ENCODE results near the gene NEK9.

Gene NEK9

GRCh38 chr14:75063491-75064204, 63.2 kb downstream of the NEK9 start, which contains the start of gene ACYP1:
Gene ACYP1, minus strand, starts transcription at chr14:75064024. Its CDS starts 471 bp downstream, at chr14:75063553.
- peak; percentile 94 for DNase-seq (ENCODE audit: low read depth)
- TF ChIP-seq, protein P1, sequence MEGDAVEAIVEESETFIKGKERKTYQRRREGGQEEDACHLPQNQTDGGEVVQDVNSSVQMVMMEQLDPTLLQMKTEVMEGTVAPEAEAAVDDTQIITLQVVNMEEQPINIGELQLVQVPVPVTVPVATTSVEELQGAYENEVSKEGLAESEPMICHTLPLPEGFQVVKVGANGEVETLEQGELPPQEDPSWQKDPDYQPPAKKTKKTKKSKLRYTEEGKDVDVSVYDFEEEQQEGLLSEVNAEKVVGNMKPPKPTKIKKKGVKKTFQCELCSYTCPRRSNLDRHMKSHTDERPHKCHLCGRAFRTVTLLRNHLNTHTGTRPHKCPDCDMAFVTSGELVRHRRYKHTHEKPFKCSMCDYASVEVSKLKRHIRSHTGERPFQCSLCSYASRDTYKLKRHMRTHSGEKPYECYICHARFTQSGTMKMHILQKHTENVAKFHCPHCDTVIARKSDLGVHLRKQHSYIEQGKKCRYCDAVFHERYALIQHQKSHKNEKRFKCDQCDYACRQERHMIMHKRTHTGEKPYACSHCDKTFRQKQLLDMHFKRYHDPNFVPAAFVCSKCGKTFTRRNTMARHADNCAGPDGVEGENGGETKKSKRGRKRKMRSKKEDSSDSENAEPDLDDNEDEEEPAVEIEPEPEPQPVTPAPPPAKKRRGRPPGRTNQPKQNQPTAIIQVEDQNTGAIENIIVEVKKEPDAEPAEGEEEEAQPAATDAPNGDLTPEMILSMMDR (IDR thresholded peaks at IDR 0.05; ENCODE audit: insufficient read depth, low read depth, low read length, missing control alignments): no peak
- H3K4me3 ChIP-seq (ENCODE audit: low read depth, low read length): peak within 1 kb of the TSS; percentile 93

- DNase-seq (ENCODE audit: low read depth): peak; percentile 12
- peak overlapping the region; percentile 93 for H3K4me3 ChIP-seq (ENCODE audit: low read depth, low read length)
- TF ChIP-seq, protein P1 (IDR thresholded peaks at IDR 0.05; ENCODE audit: insufficient read depth, low read depth, low read length, missing control alignments): no peak
These were observed 63.8 kb downstream of the NEK9 start for GRCh38 chr14:75063013-75063412.

DNA sequence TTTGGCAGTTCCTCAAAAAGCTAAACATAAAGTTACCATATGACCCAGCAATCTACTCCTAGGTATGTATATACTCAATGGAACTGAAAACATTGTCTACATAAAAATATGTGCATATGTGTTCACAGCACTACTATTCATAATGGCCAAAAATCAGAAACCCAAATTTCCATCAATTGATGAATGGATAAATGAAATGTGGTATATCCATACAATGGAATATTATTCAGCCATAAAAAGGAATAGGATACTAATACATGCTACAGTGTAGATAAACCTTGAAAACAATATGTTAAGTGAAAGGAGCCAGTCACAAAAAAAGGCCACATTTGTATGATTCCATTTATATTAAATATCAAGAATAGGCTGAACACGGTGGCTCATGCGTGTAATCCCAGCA, 66.4 kb downstream of the NEK9 start:
- TF ChIP-seq, protein P1 (IDR thresholded peaks at IDR 0.05; ENCODE audit: insufficient read depth, low read depth, low read length, missing control alignments): no peak
- no peak for DNase-seq (ENCODE audit: low read depth)
- H3K4me3 ChIP-seq (ENCODE audit: low read depth, low read length): no peak overlapping the region

DNA sequence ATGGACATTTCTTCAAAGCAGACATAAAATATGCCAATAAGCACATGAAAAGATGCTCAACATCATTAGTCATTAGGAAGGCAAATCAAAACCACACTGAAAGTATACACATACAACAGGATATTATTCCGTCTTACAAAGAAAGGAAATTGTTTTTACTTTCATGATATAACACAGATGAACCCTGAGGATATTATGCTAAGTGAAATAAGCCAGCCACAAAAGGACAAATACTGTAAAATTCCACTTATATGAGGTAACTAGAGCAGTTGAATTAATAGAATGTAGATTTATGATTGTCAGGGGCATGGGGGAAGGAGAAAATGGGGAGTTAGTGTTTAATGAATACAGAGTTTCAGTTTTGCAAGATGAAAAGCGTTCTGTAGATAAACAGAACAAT, 67.2 kb downstream of the NEK9 start:
- H3K4me3 ChIP-seq (ENCODE audit: low read depth, low read length): no peak overlapping the region
- TF ChIP-seq, protein P1 (IDR thresholded peaks at IDR 0.05; ENCODE audit: insufficient read depth, low read depth, low read length, missing control alignments): no peak
- DNase-seq (ENCODE audit: low read depth): no peak

DNA sequence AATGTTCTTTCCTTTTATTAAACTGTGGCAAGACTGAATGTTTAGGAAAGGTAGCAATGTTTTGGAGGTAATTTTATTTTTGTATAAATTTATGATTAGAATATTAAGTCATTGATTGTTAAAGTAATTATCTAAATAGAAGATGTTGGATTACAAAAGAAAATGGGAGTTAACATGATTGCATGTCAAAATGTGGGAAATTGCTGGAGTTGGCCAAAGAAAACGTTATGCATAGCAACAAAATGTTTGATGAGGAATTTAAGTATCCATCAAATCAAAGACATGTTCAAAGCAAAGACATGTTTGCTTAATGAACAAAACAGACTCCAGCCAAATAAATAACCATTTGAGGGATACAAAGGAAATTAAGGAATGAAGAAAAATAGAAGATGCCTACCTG, 72.4 kb downstream of the NEK9 start:
- DNase-seq (ENCODE audit: low read depth): no peak
- TF ChIP-seq, protein P1 (IDR thresholded peaks at IDR 0.05; ENCODE audit: insufficient read depth, low read depth, low read length, missing control alignments): no peak
- H3K4me3 ChIP-seq (ENCODE audit: low read depth, low read length): no peak overlapping the region

DNA sequence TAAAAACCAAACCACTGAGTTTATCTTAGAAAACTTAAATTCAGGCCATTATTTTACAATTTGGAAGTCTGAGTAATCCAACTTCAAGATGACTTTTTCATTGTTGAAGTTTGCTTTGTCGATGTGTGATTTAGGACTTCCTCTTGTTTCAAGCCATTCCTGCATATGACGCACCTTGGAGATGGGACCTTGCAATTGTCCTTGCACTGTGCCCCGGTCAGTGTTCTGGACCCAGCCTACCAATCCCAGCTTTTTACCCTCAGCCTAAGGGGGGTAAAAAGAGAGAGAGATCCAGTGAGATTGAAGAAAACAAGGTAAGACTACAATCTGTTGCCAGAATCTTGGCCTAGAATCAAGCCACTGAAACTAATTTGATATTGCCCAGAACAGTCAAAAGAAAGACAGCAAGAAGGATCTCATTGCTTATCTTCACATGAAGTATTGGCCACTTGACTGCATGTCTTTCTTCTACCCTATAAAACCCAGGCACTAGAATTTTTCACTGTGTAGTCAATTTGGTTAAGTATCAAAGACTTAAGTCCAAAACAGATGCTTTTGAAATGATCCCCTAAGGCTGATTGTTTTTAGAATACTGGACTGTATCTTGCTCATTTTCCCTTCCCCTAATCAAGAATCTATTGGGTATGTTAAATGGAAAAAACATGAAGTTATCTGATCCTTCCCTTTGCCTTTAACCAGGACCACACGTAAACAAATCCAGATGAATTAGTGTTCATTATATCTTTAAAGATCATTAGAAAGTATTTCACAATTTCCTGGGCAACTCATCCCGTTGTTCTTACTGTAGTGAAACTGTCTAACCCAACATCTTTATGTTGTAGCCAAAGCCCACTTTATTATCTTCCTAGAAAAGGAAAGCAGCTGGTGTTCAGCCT, 73.2 kb downstream of the NEK9 start:
- no peak overlapping the region for H3K4me3 ChIP-seq (ENCODE audit: low read depth, low read length)
- TF ChIP-seq, protein P1 (IDR thresholded peaks at IDR 0.05; ENCODE audit: insufficient read depth, low read depth, low read length, missing control alignments): no peak
- no peak for DNase-seq (ENCODE audit: low read depth)

Measured in GM12865 (cell line).